CD4-positive, alpha-beta T cell treated with Interleukin-4 for 1 hour (primary cell): ENCODE results near the gene BRD3.

Experiments
- DNase-seq, 2 donors: peaks; one replicate each; pipeline ENCODE4 v3.0.0-alpha.2; 2020 to 2022

The BRD3 gene

DNA sequence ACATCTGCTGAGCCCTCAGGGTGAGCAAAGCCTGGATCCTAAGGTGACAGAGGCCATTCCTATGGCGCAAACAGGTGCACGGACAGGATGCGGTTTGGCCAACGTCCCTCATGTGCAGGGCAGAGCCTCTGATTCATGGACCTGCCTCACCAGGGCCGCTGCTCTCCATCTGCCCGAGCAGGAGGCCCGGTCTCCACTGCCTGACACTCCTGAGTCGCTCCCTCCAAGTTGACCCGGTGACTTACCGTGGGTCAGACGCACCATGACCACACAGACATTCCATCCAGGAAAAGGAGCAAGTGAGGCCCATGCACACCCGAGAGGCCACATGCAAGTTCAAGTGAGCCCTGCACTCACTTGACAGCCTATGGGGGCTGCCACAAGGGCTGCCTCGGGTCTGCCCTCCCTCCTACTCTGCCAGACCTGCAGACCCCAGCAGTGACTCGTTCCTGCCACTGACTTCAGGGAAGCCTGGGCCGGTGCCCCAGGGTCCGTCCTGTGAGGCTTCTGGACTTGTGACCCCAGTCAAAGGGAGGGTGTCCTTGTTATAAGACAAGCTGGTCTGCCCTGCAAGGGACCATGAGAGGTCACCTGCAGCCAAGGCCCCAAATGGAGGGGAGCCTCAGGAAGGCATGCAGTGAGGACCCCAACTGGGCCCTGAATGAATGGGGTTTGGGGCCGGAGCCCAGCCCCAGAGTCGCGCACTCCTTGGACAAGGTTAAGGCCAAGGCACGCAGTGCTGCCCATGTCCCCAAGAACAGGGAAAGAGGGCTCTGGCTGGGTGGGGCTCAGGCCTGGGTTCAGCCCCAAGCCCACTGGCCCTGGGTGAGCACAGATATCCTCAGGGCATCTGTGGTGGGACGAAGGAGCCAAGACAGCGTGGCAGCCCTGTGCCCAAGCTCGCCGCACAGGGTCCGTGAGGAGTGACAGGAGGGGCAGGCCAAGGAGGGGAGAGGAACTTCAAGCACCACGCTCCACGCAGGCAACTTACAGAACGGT is 32.5 kb downstream of the BRD3 start:
- no peak for DNase-seq

- DNase-seq, result no peak
These were observed 33.4 kb downstream of the BRD3 start for GRCh38 chr9:134034215-134035040.

- DNase-seq, result no peak
These were observed 34.2 kb downstream of the BRD3 start for GRCh38 chr9:134033516-134034214.

GRCh38 chr9:134032456-134033222 is 35.2 kb downstream of the BRD3 start:
- no peak for DNase-seq

DNA sequence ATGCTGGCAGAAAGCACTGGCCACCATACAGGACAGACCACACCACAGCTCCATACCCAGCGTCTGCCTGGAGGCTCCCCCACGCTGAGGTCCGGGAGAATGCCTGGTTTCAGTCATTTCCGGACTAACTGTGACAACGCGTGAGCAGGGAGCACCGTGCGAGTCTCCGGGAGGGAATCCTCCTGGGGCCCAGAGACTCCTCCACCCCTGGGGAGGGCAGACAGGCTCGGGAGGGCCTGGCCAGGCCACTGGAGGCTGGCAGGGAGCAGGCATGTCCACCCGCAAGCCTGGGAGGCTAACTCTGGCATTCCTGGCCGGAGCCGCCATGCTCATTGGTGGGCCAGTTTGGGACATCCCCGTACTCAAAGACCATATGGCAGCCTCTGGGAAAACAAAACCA is 36.0 kb downstream of the BRD3 start:
- no peak for DNase-seq

DNA sequence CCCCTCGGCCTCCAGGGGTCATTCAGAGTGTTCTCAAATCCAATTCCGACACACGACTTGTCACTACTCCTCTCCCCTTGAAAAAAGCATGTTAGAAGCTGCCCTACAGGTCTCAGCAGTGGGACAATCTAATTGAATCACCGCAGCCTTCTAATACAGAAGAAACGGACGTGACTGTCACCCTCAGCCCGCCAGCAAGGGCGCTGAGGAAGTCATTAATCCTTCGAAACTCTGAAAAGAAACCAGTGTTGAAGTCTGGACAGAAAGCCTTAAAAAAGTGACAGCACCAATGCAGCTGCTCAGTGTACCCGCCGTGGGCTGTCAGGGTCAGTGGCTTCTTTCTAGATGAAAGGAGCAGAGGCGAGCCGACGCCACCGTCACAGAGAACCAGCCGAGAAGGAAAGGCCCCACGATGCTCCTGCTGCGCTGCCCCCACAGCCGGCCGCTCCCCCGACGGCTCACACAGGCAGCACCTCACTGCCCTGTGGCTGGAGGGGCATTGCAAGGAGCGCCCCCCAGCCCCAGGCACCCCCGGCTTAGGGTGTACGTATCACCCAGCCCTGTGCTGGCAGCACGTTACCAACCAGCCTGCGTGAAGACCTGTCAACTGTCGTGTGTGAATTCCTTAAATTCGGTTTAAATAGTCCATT is 36.9 kb downstream of the BRD3 start:
- DNase-seq, result no peak

GRCh38 chr9:134029248-134030226 is 38.3 kb downstream of the BRD3 start:
- no peak for DNase-seq

GRCh38 chr9:134028575-134029247 is 39.1 kb downstream of the BRD3 start:
- no peak for DNase-seq

DNA sequence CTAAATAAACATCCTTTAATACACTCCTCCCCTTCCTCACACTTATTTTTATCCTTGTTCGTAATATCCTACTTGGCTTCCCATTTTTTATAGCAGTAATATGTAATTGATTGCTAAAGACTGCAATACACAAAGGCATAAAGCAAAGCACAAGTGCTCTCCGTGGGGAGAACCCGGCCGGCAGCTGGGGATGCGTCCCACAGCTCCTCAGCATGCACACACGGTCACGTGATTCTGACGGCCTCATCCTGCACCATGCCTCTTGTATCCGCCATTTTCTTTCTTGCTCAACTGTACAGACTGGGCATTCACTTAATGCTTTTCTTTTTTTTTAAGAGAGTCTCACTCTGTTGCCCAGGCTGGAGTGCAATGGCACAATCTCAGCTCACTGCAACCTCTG is 39.8 kb downstream of the BRD3 start:
- DNase-seq, result no peak

DNA sequence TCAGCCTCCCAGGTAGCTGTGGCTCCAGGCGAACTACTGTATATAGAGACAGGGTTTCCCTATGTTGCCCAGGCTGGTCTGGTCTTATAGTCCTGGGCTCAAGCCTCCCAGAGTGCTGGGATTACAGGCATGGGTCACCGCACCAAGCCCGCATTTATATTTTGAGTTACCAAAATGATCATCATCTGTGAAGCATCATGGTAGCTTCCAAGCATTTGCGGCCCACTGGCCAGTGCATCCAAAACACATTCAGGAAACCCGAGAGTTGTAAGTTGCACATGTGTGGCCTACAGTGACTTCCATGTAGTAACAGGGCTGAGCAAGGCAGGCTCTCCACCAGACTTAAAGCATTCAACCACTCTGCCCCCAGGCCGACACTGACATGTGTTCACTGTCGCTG is 40.3 kb downstream of the BRD3 start:
- DNase-seq, result no peak

- DNase-seq, result no peak
These were observed 40.8 kb downstream of the BRD3 start for GRCh38 chr9:134026981-134027380.

DNA sequence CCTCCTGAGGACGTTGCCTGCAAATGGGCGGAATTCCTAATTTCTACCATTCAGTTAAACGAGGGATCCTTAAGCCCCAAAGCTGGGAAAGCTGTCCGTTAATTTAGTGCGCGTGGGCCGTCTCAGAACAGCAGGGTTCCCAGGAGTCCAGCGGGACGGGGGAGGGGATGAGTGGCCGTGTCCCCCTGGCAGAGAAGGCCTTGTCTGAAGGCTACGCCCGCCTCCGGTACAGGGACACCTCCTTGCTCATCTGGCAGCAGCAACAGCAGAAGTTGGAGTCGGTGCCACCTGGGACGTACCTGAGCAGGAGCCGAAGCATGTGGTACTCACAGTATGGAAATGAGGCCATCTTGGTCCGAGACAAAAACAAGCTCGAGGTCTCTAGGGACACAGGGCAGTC is 41.2 kb downstream of the BRD3 start:
- DNase-seq, result no peak

- DNase-seq, result peak; percentile 36 to 39
These were observed 42.0 kb downstream of the BRD3 start for GRCh38 chr9:134025606-134026541.

- peak; percentile 95 to 96 for DNase-seq
These were observed 42.8 kb downstream of the BRD3 start, which contains the start of gene BRD3OS for GRCh38 chr9:134024828-134025605. Gene BRD3OS (plus strand): TSS chr9:134025481. CDS start chr9:134026748, 1,267 bp downstream.

GRCh38 chr9:134024214-134024792 is 43.5 kb downstream of the BRD3 start:
- DNase-seq, result no peak

GRCh38 chr9:134014946-134015345 is 52.9 kb downstream of the BRD3 start:
- no peak for DNase-seq

DNA sequence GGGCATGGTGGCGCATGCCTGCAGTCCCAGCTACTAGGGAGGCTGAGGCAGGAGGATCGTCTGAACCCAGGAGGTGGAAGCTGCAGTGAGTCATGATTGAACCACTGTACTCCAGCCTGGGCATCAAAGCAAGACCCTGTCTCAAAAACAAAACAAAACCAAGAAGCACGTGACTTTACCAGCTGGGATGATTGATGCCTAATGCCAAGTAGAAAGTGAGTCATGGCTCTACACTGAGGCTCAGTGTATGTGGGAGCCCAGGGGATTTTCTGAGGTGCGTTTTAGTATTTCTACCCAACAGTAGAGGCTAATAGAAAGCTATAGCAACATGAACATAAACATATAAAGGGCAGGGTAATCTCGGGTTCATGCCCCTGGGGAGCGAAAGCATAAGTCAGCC is 56.4 kb downstream of the BRD3 start:
- no peak for DNase-seq
